ENCODE measurements around the gene OSBPL8.

The OSBPL8 gene

DNA sequence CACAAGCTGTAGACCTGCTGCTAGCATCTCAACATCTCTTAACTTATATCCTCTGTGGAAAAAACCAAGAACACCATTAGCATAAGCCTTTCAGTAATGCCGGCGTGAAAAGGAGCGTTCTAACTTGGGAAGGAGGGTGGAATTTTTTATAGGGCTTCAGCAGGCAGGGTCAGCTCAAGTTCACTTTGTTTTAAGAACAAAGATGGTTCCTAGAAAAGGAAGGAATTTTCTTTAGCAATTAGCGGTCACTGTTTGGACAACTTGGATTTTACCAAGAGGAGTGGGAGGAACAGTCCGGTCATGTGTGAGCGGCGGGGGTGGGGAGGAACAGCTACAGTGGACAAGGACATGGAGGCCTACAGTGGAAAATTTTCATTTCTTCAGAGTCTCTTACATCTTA is 247.3 kb downstream of the OSBPL8 start:
- TF ChIP-seq, protein P1, sequence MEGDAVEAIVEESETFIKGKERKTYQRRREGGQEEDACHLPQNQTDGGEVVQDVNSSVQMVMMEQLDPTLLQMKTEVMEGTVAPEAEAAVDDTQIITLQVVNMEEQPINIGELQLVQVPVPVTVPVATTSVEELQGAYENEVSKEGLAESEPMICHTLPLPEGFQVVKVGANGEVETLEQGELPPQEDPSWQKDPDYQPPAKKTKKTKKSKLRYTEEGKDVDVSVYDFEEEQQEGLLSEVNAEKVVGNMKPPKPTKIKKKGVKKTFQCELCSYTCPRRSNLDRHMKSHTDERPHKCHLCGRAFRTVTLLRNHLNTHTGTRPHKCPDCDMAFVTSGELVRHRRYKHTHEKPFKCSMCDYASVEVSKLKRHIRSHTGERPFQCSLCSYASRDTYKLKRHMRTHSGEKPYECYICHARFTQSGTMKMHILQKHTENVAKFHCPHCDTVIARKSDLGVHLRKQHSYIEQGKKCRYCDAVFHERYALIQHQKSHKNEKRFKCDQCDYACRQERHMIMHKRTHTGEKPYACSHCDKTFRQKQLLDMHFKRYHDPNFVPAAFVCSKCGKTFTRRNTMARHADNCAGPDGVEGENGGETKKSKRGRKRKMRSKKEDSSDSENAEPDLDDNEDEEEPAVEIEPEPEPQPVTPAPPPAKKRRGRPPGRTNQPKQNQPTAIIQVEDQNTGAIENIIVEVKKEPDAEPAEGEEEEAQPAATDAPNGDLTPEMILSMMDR (IDR thresholded peaks at IDR 0.05; ENCODE audit: insufficient read depth, missing control alignments): no peak
- no peak for DNase-seq (ENCODE audit: insufficient read length, low spot score)
- FAIRE-seq: no peak

DNA sequence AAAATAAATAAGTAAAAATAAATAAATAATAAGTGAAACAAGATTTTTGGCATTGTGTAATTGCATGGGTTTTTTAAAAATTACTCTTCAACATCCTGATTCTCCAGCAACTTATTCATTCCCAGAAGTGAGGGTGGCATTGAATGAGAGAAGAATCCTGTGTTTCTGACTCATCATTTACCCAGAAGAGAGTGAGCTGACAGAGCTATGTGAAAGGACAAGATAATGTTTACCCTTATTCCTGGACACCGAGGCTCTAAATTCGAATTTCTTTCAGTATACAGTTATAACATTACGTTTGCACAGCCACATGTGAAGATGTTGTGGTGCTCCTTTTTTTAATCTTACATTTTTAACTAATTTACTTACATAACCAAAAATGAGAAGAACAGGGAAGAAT is 247.8 kb downstream of the OSBPL8 start:
- no peak for FAIRE-seq
- DNase-seq (ENCODE audit: insufficient read length, low spot score): no peak
- TF ChIP-seq, protein P1 (IDR thresholded peaks at IDR 0.05; ENCODE audit: insufficient read depth, missing control alignments): no peak

- no peak for FAIRE-seq
- DNase-seq (ENCODE audit: insufficient read length, low spot score): no peak
- TF ChIP-seq, protein P1 (IDR thresholded peaks at IDR 0.05; ENCODE audit: insufficient read depth, missing control alignments): no peak
Observed at GRCh38 chr12:76310110-76310509, 249.5 kb downstream of the OSBPL8 start.

- TF ChIP-seq, protein P1 (IDR thresholded peaks at IDR 0.05; ENCODE audit: insufficient read depth, missing control alignments): no peak
- no peak for DNase-seq (ENCODE audit: insufficient read length, low spot score)
- FAIRE-seq: no peak
Observed at GRCh38 chr12:76308866-76309265, 250.7 kb downstream of the OSBPL8 start.

DNA sequence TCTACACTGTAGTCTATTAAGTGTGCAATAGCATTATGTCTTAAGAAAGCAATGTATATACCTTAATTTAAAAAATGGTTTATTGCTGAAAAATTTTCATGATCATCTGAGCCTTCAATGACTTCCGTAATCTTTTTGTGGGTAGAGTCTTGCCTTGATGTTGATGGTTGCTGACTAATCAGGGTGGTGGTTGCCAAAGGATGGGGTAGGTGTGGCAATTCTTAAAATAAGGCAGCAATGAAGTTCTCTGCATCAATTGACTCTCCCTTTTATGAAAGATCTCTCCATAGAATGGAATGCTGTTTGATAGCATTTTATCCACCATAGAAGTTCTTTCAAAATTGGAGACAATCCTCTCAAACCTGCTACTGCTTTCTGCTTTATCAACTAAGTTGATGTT is 252.5 kb downstream of the OSBPL8 start:
- no peak for DNase-seq (ENCODE audit: insufficient read length, low spot score)
- no peak for FAIRE-seq
- TF ChIP-seq, protein P1 (IDR thresholded peaks at IDR 0.05; ENCODE audit: insufficient read depth, missing control alignments): no peak

DNA sequence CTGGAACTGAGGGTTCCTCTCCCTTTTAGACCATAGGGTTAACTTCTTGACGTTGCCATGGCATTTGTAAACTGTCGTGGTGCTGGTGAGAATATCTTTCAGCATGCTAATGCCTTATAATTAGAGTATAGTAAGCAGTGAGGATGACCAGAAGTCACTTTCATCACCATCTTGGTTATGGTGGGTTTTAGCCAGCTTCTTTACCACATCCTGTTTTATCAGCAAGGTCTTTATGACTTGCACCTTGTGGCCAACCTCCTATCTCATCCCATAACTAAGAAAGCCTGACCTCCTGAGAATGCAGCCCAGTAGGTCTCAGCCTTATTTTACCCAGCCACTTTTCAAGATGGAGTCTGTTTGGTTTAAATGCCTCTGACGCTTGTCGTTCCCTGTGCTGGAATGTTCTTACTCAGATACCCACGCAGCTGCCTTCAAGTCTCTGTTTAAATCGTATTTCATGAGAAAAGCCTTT is 255.5 kb downstream of the OSBPL8 start:
- DNase-seq (ENCODE audit: insufficient read length, low spot score) (no peak), FAIRE-seq (no peak)
- TF ChIP-seq, protein P1 (IDR thresholded peaks at IDR 0.05; ENCODE audit: insufficient read depth, missing control alignments): no peak

GRCh38 chr12:76303365-76303764 is 256.2 kb downstream of the OSBPL8 start:
- TF ChIP-seq, protein P1 (IDR thresholded peaks at IDR 0.05; ENCODE audit: insufficient read depth, missing control alignments): no peak
- no peak for FAIRE-seq

More at GRCh38 chr12:76303365-76303764, 256.2 kb downstream of the OSBPL8 start:
- DNase-seq (ENCODE audit: insufficient read length, low spot score): no peak
